ENCODE results near the gene DYDC1. TPM values are rescaled to one million over a fixed set of nuclear protein-coding genes. Genes with fewer than 3 reads are reported as not detected.

Gene DYDC1
- not detected for total RNA-seq

GRCh38 chr10:80356563-80356988, at the start of gene DYDC1, which contains the start of gene DYDC2:
Gene DYDC1, minus strand, starts transcription at chr10:80356755. Its CDS starts 4,154 bp downstream, at chr10:80352601.
Gene DYDC2, plus strand, starts transcription at chr10:80356781. Its CDS starts 5,663 bp downstream, at chr10:80362444.

GRCh38 chr10:80289451-80290287, 66.9 kb downstream of the DYDC1 start, which contains the start of gene MAT1A:
Gene MAT1A, minus strand, starts transcription at chr10:80289658. Its CDS starts 235 bp downstream, at chr10:80289423.

Other genes with a start within 250 kb of the DYDC1 start
- 1.3 TPM for gene PLAC9, start 224.0 kb downstream of the DYDC1 start, total RNA-seq
- 2.5 TPM for gene ANXA11, start 151.2 kb downstream of the DYDC1 start, total RNA-seq
- gene MAT1A, start 67.1 kb downstream of the DYDC1 start, total RNA-seq, result not detected
- gene DYDC2, start within 50 bp of the DYDC1 start, total RNA-seq, result 2.8 TPM
- 64.2 TPM for gene PRXL2A, start 51.8 kb upstream of the DYDC1 start, total RNA-seq
- gene TSPAN14, start 97.6 kb upstream of the DYDC1 start, total RNA-seq, result 39.4 TPM
- 1.6 TPM for gene SH2D4B, start 181.1 kb upstream of the DYDC1 start, total RNA-seq